CMK (cell line): ENCODE results near the gene RASSF10.
"Not testable (repeated sequence)": the region's sequence is repeated elsewhere in the genome, so short reads cannot be mapped to it uniquely, and the experiment has no call there.

Experiments
- DNase-seq: peaks from one replicate; pipeline ENCODE4 v3.0.0-alpha.2; 2010; ENCODE audit warnings: low read depth

RASSF10 gene

DNA sequence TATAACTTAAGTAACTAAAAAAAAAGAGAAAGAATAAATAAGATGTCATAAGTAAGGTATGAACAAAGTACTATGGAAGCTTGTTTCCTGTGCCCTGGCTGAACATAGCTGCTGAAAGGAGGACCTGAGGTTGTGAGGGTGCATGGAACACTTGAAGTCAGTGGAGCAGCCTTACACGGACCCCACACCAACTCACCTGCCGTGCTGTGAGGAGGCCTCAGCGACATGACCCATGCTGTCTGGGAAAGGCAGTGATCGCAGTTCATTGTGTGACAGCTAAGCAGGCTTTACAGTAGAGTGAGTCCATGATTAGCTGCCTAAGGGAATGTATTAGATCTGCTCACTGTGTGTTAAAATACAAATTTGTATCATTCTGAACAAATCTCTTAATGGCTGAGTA lies 17.6 kb downstream of the RASSF10 start:
- no peak for DNase-seq

DNA sequence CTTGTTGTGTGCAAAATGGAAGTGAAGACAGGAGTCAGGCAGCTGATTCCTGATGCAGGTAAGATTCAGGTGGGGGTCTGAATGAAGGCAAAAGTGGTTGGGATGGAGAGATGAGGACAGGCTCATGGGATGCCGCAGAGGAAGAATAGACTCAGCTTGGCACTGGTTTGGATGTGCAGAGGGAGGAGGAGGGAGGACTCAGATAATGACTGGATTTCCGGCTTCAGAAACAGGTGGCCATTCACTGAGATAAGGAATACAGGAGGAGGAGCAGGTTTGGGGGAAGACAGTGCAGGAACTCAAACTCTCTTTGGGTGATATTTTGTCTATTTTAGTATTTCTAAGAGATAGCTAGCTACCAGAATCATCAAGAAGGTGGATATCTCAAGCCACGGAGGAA lies 19.2 kb downstream of the RASSF10 start:
- DNase-seq = no peak

- no peak for DNase-seq
Measured at GRCh38 chr11:13029872-13030271, 20.8 kb downstream of the RASSF10 start.

DNA sequence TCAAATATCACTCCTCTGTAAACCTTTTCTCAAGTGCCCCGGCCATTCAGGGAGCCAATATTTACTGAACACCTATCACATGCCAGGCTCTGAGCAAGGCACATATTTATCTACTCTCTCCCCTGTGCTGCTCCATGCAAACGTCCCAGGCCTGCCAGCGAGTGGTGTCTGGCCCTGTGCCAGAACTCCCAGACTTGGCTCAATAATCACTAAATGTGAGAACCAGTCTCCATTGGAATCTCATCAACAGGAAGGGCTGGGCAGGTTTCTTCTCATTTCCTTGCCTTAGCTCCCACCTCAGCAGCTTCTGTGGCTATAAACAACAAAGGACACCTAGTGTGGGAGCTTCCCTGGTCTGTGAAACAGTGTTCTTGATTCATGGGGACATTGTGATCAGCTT lies 21.7 kb downstream of the RASSF10 start:
- DNase-seq = no peak

- no peak for DNase-seq
Measured at GRCh38 chr11:13031349-13031748, 22.2 kb downstream of the RASSF10 start.

DNA sequence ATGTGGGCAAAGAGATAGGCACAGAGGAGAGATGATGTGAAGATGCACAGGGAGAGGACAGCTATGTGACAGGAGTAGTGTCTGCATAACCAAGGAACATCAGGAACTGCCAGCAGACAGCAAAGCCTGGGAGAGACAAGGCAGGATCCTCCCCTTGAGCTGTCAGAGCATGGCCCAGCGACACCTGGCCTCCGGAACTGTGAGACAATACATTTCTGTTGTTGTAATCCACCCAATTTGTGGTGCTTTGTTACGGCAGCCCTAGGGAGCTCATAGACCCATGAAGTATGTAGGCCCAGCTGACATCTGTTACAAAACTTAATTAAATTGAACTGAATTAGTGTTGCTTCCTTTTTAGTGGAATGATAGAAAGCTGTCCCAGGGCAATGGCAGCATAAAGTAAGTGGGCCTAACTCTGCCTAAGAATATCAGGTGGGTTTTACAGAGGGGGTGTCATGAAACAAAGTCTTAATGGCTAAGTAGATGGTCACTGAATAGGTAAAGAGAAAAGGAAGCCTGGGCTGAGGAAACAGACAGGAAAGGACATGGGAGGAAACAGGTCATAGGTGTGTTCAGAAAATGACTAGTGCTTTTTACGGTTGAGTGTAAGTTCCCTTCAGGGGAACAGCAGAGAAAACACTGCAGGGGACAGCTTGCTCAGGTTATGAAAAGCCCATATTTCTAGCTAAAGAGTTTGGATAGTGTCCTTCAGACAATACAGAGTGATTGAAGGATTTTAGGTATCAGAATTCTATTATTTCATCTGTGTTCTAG lies 24.8 kb downstream of the RASSF10 start:
- DNase-seq = no peak

- DNase-seq = no peak
Measured at GRCh38 chr11:13035711-13036110, 26.6 kb downstream of the RASSF10 start.

GRCh38 chr11:13036235-13036634 lies 27.1 kb downstream of the RASSF10 start:
- no peak for DNase-seq

GRCh38 chr11:13038366-13038765 lies 29.2 kb downstream of the RASSF10 start:
- no peak for DNase-seq

DNA sequence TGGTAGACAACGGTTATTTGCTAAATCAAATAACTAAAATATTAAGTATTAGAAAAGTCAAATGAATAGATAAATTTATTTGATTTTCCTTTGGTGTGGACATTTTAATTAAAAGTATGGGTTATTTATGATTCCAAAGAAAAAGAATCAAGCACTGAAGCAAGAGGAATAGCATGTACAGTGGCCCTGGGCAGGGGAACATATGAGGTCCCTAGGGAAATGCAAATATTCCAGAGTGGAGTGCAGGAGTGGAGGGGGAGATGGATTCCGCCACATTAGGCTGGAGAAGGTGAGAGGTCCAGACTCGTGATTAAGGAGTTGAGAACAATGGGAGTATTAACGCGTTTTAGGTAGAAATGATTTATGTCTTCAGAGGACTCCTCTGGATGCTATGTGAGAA lies 30.0 kb downstream of the RASSF10 start:
- DNase-seq = no peak

GRCh38 chr11:13040969-13041561 lies 31.9 kb downstream of the RASSF10 start:
- no peak for DNase-seq

GRCh38 chr11:13042873-13043342 lies 33.8 kb downstream of the RASSF10 start:
- DNase-seq = no peak

DNA sequence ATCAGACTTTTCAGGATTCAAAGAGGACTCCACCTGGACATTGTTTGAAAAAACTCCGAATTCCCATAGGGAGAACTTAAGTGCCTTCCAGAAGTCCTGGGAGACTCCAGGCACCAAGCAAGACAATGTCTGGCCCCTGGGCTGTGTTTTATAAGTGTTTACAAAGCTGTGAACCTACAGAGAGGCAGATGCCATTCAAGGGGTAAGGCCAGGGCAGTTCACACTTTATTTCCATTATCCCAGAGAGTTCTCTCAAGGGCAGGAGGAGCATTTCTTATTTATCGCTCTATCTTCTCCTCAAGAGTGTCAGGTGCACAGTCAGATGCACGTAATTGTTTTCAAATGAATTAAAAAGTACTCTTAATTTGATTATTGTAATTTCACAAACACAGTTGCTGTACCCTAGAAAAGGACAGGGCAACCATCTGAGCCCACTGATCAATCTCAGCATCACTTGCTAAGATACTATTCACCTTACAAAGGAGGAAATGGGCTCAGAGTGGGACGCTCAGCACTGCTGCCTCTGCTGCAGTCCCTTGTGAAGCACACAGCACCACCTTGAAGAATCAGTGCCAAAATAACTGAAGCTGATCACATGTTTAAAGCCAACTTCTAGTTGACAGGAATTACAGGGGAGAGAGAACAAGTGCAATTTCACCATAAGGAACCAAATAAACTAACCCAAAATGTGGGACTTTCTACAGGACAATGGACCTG lies 35.0 kb downstream of the RASSF10 start:
- DNase-seq = no peak

DNA sequence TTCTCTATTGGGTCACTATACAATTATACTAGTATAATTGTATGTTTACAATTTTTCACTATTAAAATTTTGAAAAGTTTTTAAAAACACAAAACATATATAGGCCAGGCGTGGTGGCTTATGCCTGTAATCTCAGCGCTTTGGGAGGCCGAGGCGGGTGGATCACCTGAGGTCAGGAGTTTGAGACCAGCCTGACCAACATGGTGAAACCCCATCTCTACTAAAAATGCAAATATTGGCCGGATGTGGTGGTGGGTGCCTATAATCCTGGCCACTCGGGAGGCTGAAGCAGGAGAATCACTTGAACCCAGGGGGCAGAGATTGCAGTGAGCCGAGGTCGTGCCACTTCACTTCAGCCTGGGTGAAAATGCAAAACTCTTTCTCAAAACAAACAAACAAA lies 36.0 kb downstream of the RASSF10 start:
- not testable (repeated sequence) for DNase-seq

- DNase-seq = no peak
Measured at GRCh38 chr11:13045734-13046133, 36.6 kb downstream of the RASSF10 start.

DNA sequence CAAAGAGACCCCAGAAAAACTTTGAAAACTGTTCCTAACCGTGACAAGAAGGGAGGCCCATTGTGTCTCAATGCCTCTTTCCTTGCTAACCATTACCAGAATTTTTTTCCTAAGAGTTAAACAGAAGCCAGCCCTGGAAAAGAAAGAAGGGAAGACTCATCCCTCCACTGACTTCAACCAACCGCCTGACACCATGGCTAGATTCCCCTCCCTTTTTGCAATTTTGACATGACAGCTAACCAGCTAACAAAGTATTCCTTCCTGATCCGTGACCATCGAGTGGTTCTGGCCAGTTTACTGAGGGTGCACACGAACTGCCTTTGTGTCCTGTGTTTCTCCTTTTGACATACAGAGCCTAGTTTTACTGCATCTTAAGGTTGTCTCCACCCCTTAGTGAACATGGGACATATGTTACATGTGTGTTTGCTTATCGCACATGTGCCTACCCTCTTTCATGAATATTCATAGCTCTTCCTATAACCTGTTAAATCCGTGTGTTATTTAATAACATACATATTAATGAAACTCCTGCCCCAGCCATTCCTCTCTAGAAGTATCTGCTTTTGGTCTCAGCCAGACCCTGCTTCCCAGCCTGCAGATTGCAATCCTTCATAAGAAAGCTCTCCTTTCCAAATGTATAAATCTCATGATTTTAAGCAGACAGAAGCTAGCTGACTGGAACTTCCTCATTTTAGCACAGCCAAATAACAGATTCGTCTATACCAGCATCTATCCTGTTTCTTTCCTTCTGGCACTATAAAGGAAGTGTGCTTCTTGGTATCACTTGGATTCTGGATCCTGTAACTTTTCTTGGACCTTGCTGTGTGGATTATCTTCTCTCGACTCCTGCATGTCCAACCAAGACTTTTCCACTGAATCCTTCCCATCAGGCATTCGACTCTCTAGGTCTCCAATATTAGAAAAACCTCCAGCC lies 37.8 kb downstream of the RASSF10 start:
- no peak for DNase-seq

DNA sequence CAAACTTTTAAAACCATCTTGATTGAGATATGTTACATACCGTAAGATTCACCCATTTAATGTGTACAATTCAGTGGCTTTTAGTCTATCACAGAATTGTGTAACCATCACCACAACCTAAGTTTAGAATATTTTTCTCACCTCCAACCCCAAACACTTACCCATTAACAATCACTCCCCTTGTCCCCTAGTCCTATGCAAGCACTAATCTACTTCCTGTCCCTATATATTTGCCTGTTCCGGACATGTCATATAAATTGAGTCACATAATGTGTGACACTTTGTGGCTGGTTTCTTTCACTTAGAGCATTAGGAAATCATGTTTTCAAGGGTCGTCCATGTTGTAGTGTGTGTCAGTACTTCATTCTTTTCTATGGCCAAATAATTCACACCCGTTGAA lies 38.8 kb downstream of the RASSF10 start:
- DNase-seq = no peak

GRCh38 chr11:13051257-13051656 lies 42.1 kb downstream of the RASSF10 start:
- no peak for DNase-seq

- DNase-seq = no peak
Measured at GRCh38 chr11:13052130-13052571, 43.0 kb downstream of the RASSF10 start.

GRCh38 chr11:13053255-13053917 lies 44.3 kb downstream of the RASSF10 start:
- DNase-seq = no peak

- DNase-seq = no peak
Measured at GRCh38 chr11:13054278-13054677, 45.2 kb downstream of the RASSF10 start.
